ENCODE measurements around the gene SMCHD1. TPM values are rescaled to one million over a fixed set of nuclear protein-coding genes. Genes with fewer than 3 reads are reported as not detected.
A peak's percentile ranks its signal among the peaks of the same experiment; 100 is the strongest.

Gene SMCHD1
- total RNA-seq, 1 donor from 2014 or later: 54.1 TPM

- no peaks in the 10 kb centered on the region for H3K9me3 ChIP-seq
These were observed 19.3 kb upstream of the SMCHD1 start for GRCh38 chr18:2636126-2636631.

GRCh38 chr18:2641638-2642037 is 13.9 kb upstream of the SMCHD1 start:
- H3K27me3 ChIP-seq: no peaks in the 10 kb centered on the region
- DNase-seq: no peak
- peak overlapping the region; percentile 15 for H3K4me3 ChIP-seq
- no peaks in the 10 kb centered on the region for H3K36me3 ChIP-seq
- H3K4me1 ChIP-seq: peaks cover 10% of the 10 kb centered on the region
- peak; percentile 72 for ATAC-seq
- no peaks in the 10 kb centered on the region for H3K9me3 ChIP-seq
- peak overlapping the region; percentile 38 for H3K27ac ChIP-seq
- TF ChIP-seq CTCF (IDR thresholded peaks at IDR 0.05): no peak
- intact Hi-C loops (cut with DNase I): no loop called here

More at GRCh38 chr18:2636126-2636631, 19.3 kb upstream of the SMCHD1 start:
- no peak for TF ChIP-seq CTCF (IDR thresholded peaks at IDR 0.05)
- DNase-seq: no peak
- Histone ChIP-seq H3K36me3 (no peaks in the 10 kb centered on the region), H3K4me3 (peak overlapping the region; percentile 16), H3K4me1 (peaks cover 13% of the 10 kb centered on the region), H3K27me3 (no peaks in the 10 kb centered on the region), H3K27ac (peak overlapping the region; percentile 88)
- peak; percentile 17 for ATAC-seq
- intact Hi-C loops (cut with DNase I): no loop called here

GRCh38 chr18:2642771-2643170 is 12.8 kb upstream of the SMCHD1 start:
- H3K9me3 ChIP-seq: no peaks in the 10 kb centered on the region
- ATAC-seq (no peak), DNase-seq (no peak)
- H3K36me3 ChIP-seq: no peaks in the 10 kb centered on the region
- intact Hi-C loops (cut with DNase I): no loop called here
- no peak for TF ChIP-seq CTCF (IDR thresholded peaks at IDR 0.05)
- H3K27ac ChIP-seq: no peak overlapping the region
- peaks cover 1% of the 10 kb centered on the region for H3K4me1 ChIP-seq
- H3K27me3 ChIP-seq: no peaks in the 10 kb centered on the region
- no peak overlapping the region for H3K4me3 ChIP-seq

- no peak for DNase-seq
- H3K36me3 ChIP-seq: no peaks in the 10 kb centered on the region
- H3K27me3 ChIP-seq: no peaks in the 10 kb centered on the region
- H3K4me1 ChIP-seq: no peaks in the 10 kb centered on the region
- no peak overlapping the region for H3K27ac ChIP-seq
- H3K9me3 ChIP-seq: no peaks in the 10 kb centered on the region
- no peak overlapping the region for H3K4me3 ChIP-seq
- ATAC-seq: no peak
- intact Hi-C loops (cut with DNase I): no loop called here
- TF ChIP-seq CTCF (IDR thresholded peaks at IDR 0.05): no peak
These were observed 11.0 kb upstream of the SMCHD1 start for GRCh38 chr18:2644535-2644934.

- TF ChIP-seq CTCF (IDR thresholded peaks at IDR 0.05): no peak
- H3K36me3 ChIP-seq: no peaks in the 10 kb centered on the region
- no peaks in the 10 kb centered on the region for H3K27me3 ChIP-seq
- ATAC-seq (no peak), DNase-seq (no peak)
- no peaks in the 10 kb centered on the region for H3K4me1 ChIP-seq
- no peak overlapping the region for H3K27ac ChIP-seq
- intact Hi-C loops (cut with DNase I): no loop called here
- no peak overlapping the region for H3K4me3 ChIP-seq
- H3K9me3 ChIP-seq: no peaks in the 10 kb centered on the region
These were observed 3.5 kb upstream of the SMCHD1 start for GRCh38 chr18:2651981-2652380.

GRCh38 chr18:2653467-2653866 is 2.1 kb upstream of the SMCHD1 start:
- no peaks in the 10 kb centered on the region for H3K9me3 ChIP-seq
- peaks cover 9% of the 10 kb centered on the region for H3K4me1 ChIP-seq
- intact Hi-C loops (cut with DNase I): no loop called here
- no peaks in the 10 kb centered on the region for H3K36me3 ChIP-seq
- no peak overlapping the region for H3K4me3 ChIP-seq
- no peak overlapping the region for H3K27ac ChIP-seq
- TF ChIP-seq CTCF (IDR thresholded peaks at IDR 0.05): no peak
- no peak for DNase-seq
- ATAC-seq: no peak
- no peaks in the 10 kb centered on the region for H3K27me3 ChIP-seq
